ENCODE data around the gene LCN10.
A peak's percentile ranks its signal among the peaks of the same experiment; 100 is the strongest.
"Not testable (repeated sequence)": the region's sequence is repeated elsewhere in the genome, so short reads cannot be mapped to it uniquely, and the experiment has no call there.

Gene LCN10

GRCh38 chr9:136742591-136743391, at the start of gene LCN10:
Gene LCN10 (minus strand): TSS chr9:136742940. CDS start chr9:136742903, 37 bp downstream.
- H3K4me3 ChIP-seq, result no peak within 1 kb of the TSS
- peak within 1 kb of the TSS in 1 of 21 experiments; percentile 54 for H3K27ac ChIP-seq

- Histone ChIP-seq H3K4me3 (peak overlapping the region; percentile 50 to 74 (median 60)), H3K27ac (peak overlapping the region; percentile 77 to 99 (median 96))
These were observed 49.0 kb upstream of the LCN10 start for GRCh38 chr9:136791516-136792276.

- H3K27ac ChIP-seq, result peak within 1 kb of the TSS; percentile 77 to 99 (median 96)
- H3K4me3 ChIP-seq, result peak within 1 kb of the TSS; percentile 50 to 74 (median 60)
These were observed 48.1 kb upstream of the LCN10 start, which contains the start of gene TMEM141 for GRCh38 chr9:136790640-136791515. Gene TMEM141 (plus strand): TSS chr9:136791344. CDS start chr9:136791371, 27 bp downstream.

- H3K4me3 ChIP-seq, result no peak overlapping the region
- peak overlapping the region in 1 of 21 experiments; percentile 62 for H3K27ac ChIP-seq
These were observed 46.8 kb upstream of the LCN10 start for GRCh38 chr9:136789523-136789937.

- H3K4me3 ChIP-seq, H3K27ac ChIP-seq: not testable (repeated sequence)
These were observed 46.1 kb upstream of the LCN10 start for GRCh38 chr9:136788644-136789522.

- no peak overlapping the region for H3K27ac ChIP-seq
- H3K4me3 ChIP-seq, result no peak overlapping the region
These were observed 45.1 kb upstream of the LCN10 start for GRCh38 chr9:136787690-136788400.

- H3K27ac ChIP-seq, H3K4me3 ChIP-seq: not testable (repeated sequence)
These were observed 44.2 kb upstream of the LCN10 start for GRCh38 chr9:136786983-136787382.

- Histone ChIP-seq H3K27ac (no peak overlapping the region), H3K4me3 (no peak overlapping the region)
These were observed 43.7 kb upstream of the LCN10 start for GRCh38 chr9:136786451-136786850.

GRCh38 chr9:136785565-136786355, 43.0 kb upstream of the LCN10 start:
- H3K27ac ChIP-seq, result peak overlapping the region in 1 of 21 experiments; percentile 33
- H3K4me3 ChIP-seq, result not testable (repeated sequence)

GRCh38 chr9:136784997-136785361, 42.2 kb upstream of the LCN10 start:
- Histone ChIP-seq H3K27ac (no peak overlapping the region), H3K4me3 (no peak overlapping the region)

GRCh38 chr9:136784249-136784996, 41.7 kb upstream of the LCN10 start:
- no peak overlapping the region for H3K4me3 ChIP-seq
- H3K27ac ChIP-seq, result no peak overlapping the region

- H3K27ac ChIP-seq, result no peak overlapping the region
These were observed 39.7 kb upstream of the LCN10 start for GRCh38 chr9:136782452-136782851.

GRCh38 chr9:136779808-136780207, 37.1 kb upstream of the LCN10 start:
- H3K27ac ChIP-seq, result no peak overlapping the region
- H3K4me3 ChIP-seq, result no peak overlapping the region

More at GRCh38 chr9:136782452-136782851, 39.7 kb upstream of the LCN10 start:
- no peak overlapping the region for H3K4me3 ChIP-seq

- Histone ChIP-seq H3K4me3 (no peak overlapping the region), H3K27ac (no peak overlapping the region)
These were observed 34.6 kb upstream of the LCN10 start for GRCh38 chr9:136777359-136777758.

- H3K4me3 ChIP-seq, result no peak overlapping the region
- no peak overlapping the region for H3K27ac ChIP-seq
These were observed 34.2 kb upstream of the LCN10 start for GRCh38 chr9:136776947-136777346.

GRCh38 chr9:136775191-136775590, 32.5 kb upstream of the LCN10 start:
- no peak overlapping the region for H3K27ac ChIP-seq

More at GRCh38 chr9:136775191-136775590, 32.5 kb upstream of the LCN10 start:
- no peak overlapping the region for H3K4me3 ChIP-seq

Data from skin epidermis (tissue), 12 donors.